Iris pigment epithelial cell (primary cell): ENCODE measurements around the gene CPE.
"Not testable (repeated sequence)": the region's sequence is repeated elsewhere in the genome, so short reads cannot be mapped to it uniquely, and the experiment has no call there.

Experiments
- DNase-seq: peaks from one replicate; pipeline ENCODE4 v3.0.0-alpha.2; 2011; ENCODE audit warnings: low read depth

The CPE gene

GRCh38 chr4:165378745-165379677 is at the start of gene CPE:
TSS of gene CPE (plus strand) at chr4:165379008. CDS start at chr4:165379222, 214 bp downstream.
- DNase-seq: peak; percentile 62

- no peak for DNase-seq
Observed at GRCh38 chr4:165330071-165330470, 48.7 kb upstream of the CPE start.

- DNase-seq: no peak
Observed at GRCh38 chr4:165330666-165331065, 48.1 kb upstream of the CPE start.

- no peak for DNase-seq
Observed at GRCh38 chr4:165331359-165331758, 47.4 kb upstream of the CPE start.

GRCh38 chr4:165331823-165332222 is 47.0 kb upstream of the CPE start:
- no peak for DNase-seq

GRCh38 chr4:165332502-165332901 is 46.3 kb upstream of the CPE start:
- DNase-seq: no peak

- DNase-seq: no peak
Observed at GRCh38 chr4:165335163-165335703, 43.6 kb upstream of the CPE start.

GRCh38 chr4:165336743-165337142 is 42.1 kb upstream of the CPE start:
- no peak for DNase-seq

- not testable (repeated sequence) for DNase-seq
Observed at GRCh38 chr4:165342340-165342739, 36.5 kb upstream of the CPE start.

GRCh38 chr4:165343353-165344191 is 35.2 kb upstream of the CPE start:
- DNase-seq: no peak

- DNase-seq: no peak
Observed at GRCh38 chr4:165345666-165346417, 33.0 kb upstream of the CPE start.

GRCh38 chr4:165347647-165348569 is 30.9 kb upstream of the CPE start:
- DNase-seq: no peak

- DNase-seq: no peak
Observed at GRCh38 chr4:165351359-165352130, 27.3 kb upstream of the CPE start.

GRCh38 chr4:165355900-165356300 is 22.9 kb upstream of the CPE start:
- DNase-seq: peak; percentile 37

- peak; percentile 49 for DNase-seq
Observed at GRCh38 chr4:165359506-165359905, 19.3 kb upstream of the CPE start.

- DNase-seq: peak; percentile 54
Observed at GRCh38 chr4:165360041-165360695, 18.6 kb upstream of the CPE start.

- DNase-seq: no peak
Observed at GRCh38 chr4:165360985-165361670, 17.7 kb upstream of the CPE start.

- DNase-seq: no peak
Observed at GRCh38 chr4:165361810-165362209, 17.0 kb upstream of the CPE start.
